Skeletal muscle tissue (tissue), 4 donors: ENCODE data around the gene RASSF1. TPM values are rescaled to one million over a fixed set of nuclear protein-coding genes. Genes with fewer than 3 reads are reported as not detected.

Source experiments
- H3K27ac ChIP-seq: one replicate; pipeline ENCODE4 v1.7.0; 2013; ENCODE audit warnings: mild to moderate bottlenecking, low read depth, low read length, inconsistent platforms
- H3K27me3 ChIP-seq, 3 donors: one replicate each; pipeline ENCODE4 v1.7.0; 2013; ENCODE audit warnings: low read length in 3 of 3; ENCODE audit not compliant: control insufficient read depth in 3 of 3, insufficient read depth in 3 of 3
- H3K36me3 ChIP-seq, 3 donors: one replicate each; pipeline ENCODE4 v1.7.0; 2013; ENCODE audit warnings: low read length in 3 of 3; ENCODE audit not compliant: control insufficient read depth in 3 of 3, insufficient read depth in 3 of 3
- H3K4me1 ChIP-seq, 3 donors: one replicate each; pipeline ENCODE4 v1.7.0; 2013; ENCODE audit warnings: low read length in 3 of 3, mild to moderate bottlenecking in 3 of 3; ENCODE audit not compliant: control insufficient read depth in 3 of 3, insufficient read depth in 3 of 3
- H3K4me3 ChIP-seq, 3 donors: one replicate each; pipeline ENCODE4 v1.7.0; 2013; ENCODE audit warnings: low read length in 3 of 3
- H3K9ac ChIP-seq, 3 donors: one replicate each; pipeline ENCODE4 v1.7.0; 2013; ENCODE audit warnings: low read length in 3 of 3, mild to moderate bottlenecking in 3 of 3, moderate library complexity in 2 of 3, low read depth in 1 of 3
- H3K9me3 ChIP-seq, 3 donors: one replicate each; pipeline ENCODE4 v1.7.0; 2013; ENCODE audit warnings: low read length in 3 of 3; ENCODE audit not compliant: control insufficient read depth in 3 of 3
- total RNA-seq: library from RNA; depleted of rRNA; stranded (reverse); fragments of >200 nt; gene quantifications from one replicate; pipeline ENCODE4 v1.2.3, GENCODE V29; 2014
- donor health status: Osteomylitis.

RASSF1 gene
- total RNA-seq, 1 donor from 2014 or later: 17.7 TPM

- peak overlapping the region; percentile 97 for H3K27ac ChIP-seq
- peaks cover 43 to 65% (median 57%) of the 10 kb centered on the region in 3 donors for H3K4me1 ChIP-seq
- no peaks in the 10 kb centered on the region for H3K9me3 ChIP-seq
- peak overlapping the region in 2 of 3 donors; percentile 10 to 25 for H3K9ac ChIP-seq
- H3K4me3 ChIP-seq: no peak overlapping the region
- peaks cover 10 to 19% (median 14%) of the 10 kb centered on the region in 3 donors for H3K36me3 ChIP-seq
- no peaks in the 10 kb centered on the region for H3K27me3 ChIP-seq
These were observed 16.1 kb downstream of the RASSF1 start for GRCh38 chr3:50324351-50325112.

- peaks cover 17 to 27% (median 17%) of the 10 kb centered on the region in 3 donors for H3K36me3 ChIP-seq
- no peaks in the 10 kb centered on the region for H3K27me3 ChIP-seq
- no peak overlapping the region for H3K4me3 ChIP-seq
- no peaks in the 10 kb centered on the region for H3K9me3 ChIP-seq
- H3K27ac ChIP-seq: peak overlapping the region; percentile 97
- H3K4me1 ChIP-seq: peaks cover 50 to 72% (median 64%) of the 10 kb centered on the region in 3 donors
- H3K9ac ChIP-seq: peak overlapping the region; percentile 8 to 16 (median 10)
These were observed 16.9 kb downstream of the RASSF1 start for GRCh38 chr3:50323614-50324199.

- Histone ChIP-seq H3K27me3 (no peaks in the 10 kb centered on the region), H3K4me1 (peaks cover 51 to 72% (median 64%) of the 10 kb centered on the region in 3 donors), H3K36me3 (peaks cover 22 to 33% (median 23%) of the 10 kb centered on the region in 3 donors), H3K9me3 (no peaks in the 10 kb centered on the region), H3K27ac (peak overlapping the region; percentile 97), H3K9ac (peak overlapping the region in 2 of 3 donors; percentile 34 to 98), H3K4me3 (peak overlapping the region in 2 of 3 donors; percentile 23 to 91)
These were observed 17.5 kb downstream of the RASSF1 start for GRCh38 chr3:50323092-50323600.

GRCh38 chr3:50322386-50323091, 18.1 kb downstream of the RASSF1 start, which contains the start of gene HYAL2:
TSS of gene HYAL2 (minus strand) at chr3:50322745. CDS start at chr3:50320489, 2,256 bp downstream.
- Histone ChIP-seq H3K9ac (peak within 1 kb of the TSS; percentile 96 to 99 (median 98)), H3K27me3 (no peaks in the 10 kb centered on the region), H3K9me3 (no peaks in the 10 kb centered on the region), H3K4me1 (peaks cover 55 to 76% (median 67%) of the 10 kb centered on the region in 3 donors), H3K36me3 (peaks cover 25 to 38% (median 26%) of the 10 kb centered on the region in 3 donors), H3K27ac (peak within 1 kb of the TSS; percentile 97), H3K4me3 (peak within 1 kb of the TSS; percentile 91 to 98 (median 92))

- peaks cover 30 to 42% (median 30%) of the 10 kb centered on the region in 3 donors for H3K36me3 ChIP-seq
- no peaks in the 10 kb centered on the region for H3K27me3 ChIP-seq
- peak overlapping the region; percentile 71 to 98 (median 96) for H3K9ac ChIP-seq
- peaks cover 55 to 76% (median 67%) of the 10 kb centered on the region in 3 donors for H3K4me1 ChIP-seq
- peak overlapping the region; percentile 97 for H3K27ac ChIP-seq
- H3K9me3 ChIP-seq: no peaks in the 10 kb centered on the region
- peak overlapping the region; percentile 69 to 92 (median 91) for H3K4me3 ChIP-seq
These were observed 18.6 kb downstream of the RASSF1 start for GRCh38 chr3:50322115-50322385.

- Histone ChIP-seq H3K27ac (peak overlapping the region; percentile 97), H3K4me3 (peak overlapping the region; percentile 91 to 98 (median 92)), H3K9me3 (no peaks in the 10 kb centered on the region), H3K27me3 (no peaks in the 10 kb centered on the region), H3K36me3 (peaks cover 31 to 43% (median 33%) of the 10 kb centered on the region in 3 donors), H3K4me1 (peaks cover 55 to 77% (median 68%) of the 10 kb centered on the region in 3 donors), H3K9ac (peak overlapping the region; percentile 96 to 99 (median 98))
These were observed 19.1 kb downstream of the RASSF1 start for GRCh38 chr3:50321336-50322114.

GRCh38 chr3:50320853-50321335, 19.7 kb downstream of the RASSF1 start:
- Histone ChIP-seq H3K9ac (peak overlapping the region; percentile 96 to 99 (median 98)), H3K36me3 (peaks cover 34 to 38% (median 34%) of the 10 kb centered on the region in 3 donors), H3K27ac (peak overlapping the region; percentile 97), H3K9me3 (no peaks in the 10 kb centered on the region), H3K4me1 (peaks cover 55 to 77% (median 68%) of the 10 kb centered on the region in 3 donors), H3K27me3 (no peaks in the 10 kb centered on the region), H3K4me3 (peak overlapping the region; percentile 91 to 98 (median 92))

- Histone ChIP-seq H3K27me3 (no peaks in the 10 kb centered on the region), H3K9me3 (no peaks in the 10 kb centered on the region), H3K4me3 (peak overlapping the region; percentile 91 to 98 (median 92)), H3K9ac (peak overlapping the region; percentile 96 to 99 (median 98)), H3K36me3 (peaks cover 29 to 35% (median 31%) of the 10 kb centered on the region in 3 donors), H3K27ac (peak overlapping the region; percentile 97), H3K4me1 (peaks cover 55 to 73% (median 68%) of the 10 kb centered on the region in 3 donors)
These were observed 20.6 kb downstream of the RASSF1 start for GRCh38 chr3:50319894-50320625.
